ENCODE data around the gene ZNF786. TPM values are rescaled to one million over a fixed set of nuclear protein-coding genes. Genes with fewer than 3 reads are reported as not detected.
"Not testable (repeated sequence)": the region's sequence is repeated elsewhere in the genome, so short reads cannot be mapped to it uniquely, and the experiment has no call there.

The ZNF786 gene
- total RNA-seq, 1 donor from 2014 or later, result 6.3 TPM

DNA sequence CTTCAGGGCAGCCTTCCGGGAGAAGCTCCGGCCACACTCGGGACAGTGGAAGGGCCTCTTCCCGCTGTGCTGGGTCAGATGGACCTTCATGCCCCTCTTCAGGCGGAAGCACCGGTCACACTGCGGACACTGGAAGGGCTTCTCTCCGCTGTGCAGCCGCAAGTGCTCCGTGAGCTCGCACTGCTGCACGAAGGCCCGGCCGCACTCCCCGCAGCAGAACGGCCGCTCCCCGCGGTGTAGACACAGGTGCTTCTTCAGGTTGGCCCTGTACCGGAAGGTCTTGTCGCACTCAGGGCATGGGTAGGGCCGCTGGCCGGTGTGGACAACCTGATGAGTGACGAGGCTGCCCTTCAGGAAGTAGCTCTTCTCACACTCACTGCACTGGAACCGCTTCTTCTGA is 14.2 kb upstream of the ZNF786 start:
- Histone ChIP-seq H3K9ac (ENCODE audit: low read depth in 1 of 3, low read length in 3 of 3) (no peak overlapping the region), H3K27ac (ENCODE audit: low read depth, low read length) (no peak overlapping the region), H3K27me3 (ENCODE audit: control insufficient read depth in 3 of 3, insufficient read depth in 3 of 3, low read length in 3 of 3) (no peaks in the 10 kb centered on the region), H3K9me3 (ENCODE audit: control insufficient read depth in 3 of 3, low read length in 3 of 3) (no peaks in the 10 kb centered on the region), H3K4me1 (ENCODE audit: control insufficient read depth in 3 of 3, insufficient read depth in 3 of 3, low read length in 3 of 3) (no peaks in the 10 kb centered on the region), H3K36me3 (ENCODE audit: control insufficient read depth in 3 of 3, insufficient read depth in 3 of 3, low read length in 3 of 3) (peaks cover 5 to 18% (median 9%) of the 10 kb centered on the region in 3 donors), H3K4me3 (ENCODE audit: low read length in 3 of 3) (no peak overlapping the region)

DNA sequence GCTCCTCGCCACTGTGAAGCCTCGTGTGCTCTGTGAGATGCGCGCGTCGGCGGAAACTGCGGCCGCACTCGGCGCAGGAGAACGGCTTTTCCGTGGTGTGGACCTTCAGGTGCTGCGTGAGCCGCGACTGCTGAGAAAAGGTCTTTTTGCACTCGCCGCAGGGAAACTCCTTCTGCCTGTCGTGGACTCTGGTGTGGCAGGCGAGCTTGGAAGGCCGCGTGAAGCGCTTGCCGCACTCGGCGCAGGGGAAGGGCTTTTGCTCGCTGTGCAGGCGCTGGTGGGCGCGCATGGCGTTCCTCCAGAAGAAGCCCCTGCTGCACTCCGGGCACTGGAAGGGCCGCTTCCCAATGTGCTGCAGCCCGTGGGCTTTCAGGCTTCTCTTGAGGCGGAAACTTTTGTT is 13.7 kb upstream of the ZNF786 start:
- Histone ChIP-seq H3K9me3 (ENCODE audit: control insufficient read depth in 3 of 3, low read length in 3 of 3) (no peaks in the 10 kb centered on the region), H3K27ac (ENCODE audit: low read depth, low read length) (no peak overlapping the region), H3K27me3 (ENCODE audit: control insufficient read depth in 3 of 3, insufficient read depth in 3 of 3, low read length in 3 of 3) (no peaks in the 10 kb centered on the region), H3K4me3 (ENCODE audit: low read length in 3 of 3) (no peak overlapping the region), H3K9ac (ENCODE audit: low read depth in 1 of 3, low read length in 3 of 3) (no peak overlapping the region), H3K4me1 (ENCODE audit: control insufficient read depth in 3 of 3, insufficient read depth in 3 of 3, low read length in 3 of 3) (no peaks in the 10 kb centered on the region), H3K36me3 (ENCODE audit: control insufficient read depth in 3 of 3, insufficient read depth in 3 of 3, low read length in 3 of 3) (peaks cover 5 to 18% (median 9%) of the 10 kb centered on the region in 3 donors)

DNA sequence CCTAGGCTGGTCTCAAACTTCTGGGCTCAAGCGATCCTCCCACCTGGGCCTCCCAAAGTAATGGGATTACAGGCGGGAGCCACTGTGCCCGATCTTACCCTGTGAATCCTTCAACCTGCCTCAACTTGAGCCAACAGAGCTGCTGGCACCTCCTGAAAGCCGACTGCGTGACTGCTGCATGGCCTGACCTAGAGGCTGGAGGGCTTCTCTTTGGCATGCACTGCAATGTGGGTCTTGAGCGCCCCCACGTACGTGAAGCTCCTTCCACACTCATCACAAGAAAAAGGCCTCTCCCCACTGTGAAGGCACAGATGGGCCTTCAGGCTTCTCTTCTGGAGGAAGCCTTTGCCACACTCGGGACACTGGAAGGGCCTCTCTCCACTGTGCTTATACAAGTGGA is 12.9 kb upstream of the ZNF786 start:
- Histone ChIP-seq H3K27me3 (ENCODE audit: control insufficient read depth in 3 of 3, insufficient read depth in 3 of 3, low read length in 3 of 3) (no peaks in the 10 kb centered on the region), H3K27ac (ENCODE audit: low read depth, low read length) (no peak overlapping the region), H3K4me1 (ENCODE audit: control insufficient read depth in 3 of 3, insufficient read depth in 3 of 3, low read length in 3 of 3) (no peaks in the 10 kb centered on the region), H3K9ac (ENCODE audit: low read depth in 1 of 3, low read length in 3 of 3) (no peak overlapping the region), H3K9me3 (ENCODE audit: control insufficient read depth in 3 of 3, low read length in 3 of 3) (no peaks in the 10 kb centered on the region), H3K4me3 (ENCODE audit: low read length in 3 of 3) (no peak overlapping the region), H3K36me3 (ENCODE audit: control insufficient read depth in 3 of 3, insufficient read depth in 3 of 3, low read length in 3 of 3) (peaks cover 5 to 18% (median 9%) of the 10 kb centered on the region in 3 donors)

DNA sequence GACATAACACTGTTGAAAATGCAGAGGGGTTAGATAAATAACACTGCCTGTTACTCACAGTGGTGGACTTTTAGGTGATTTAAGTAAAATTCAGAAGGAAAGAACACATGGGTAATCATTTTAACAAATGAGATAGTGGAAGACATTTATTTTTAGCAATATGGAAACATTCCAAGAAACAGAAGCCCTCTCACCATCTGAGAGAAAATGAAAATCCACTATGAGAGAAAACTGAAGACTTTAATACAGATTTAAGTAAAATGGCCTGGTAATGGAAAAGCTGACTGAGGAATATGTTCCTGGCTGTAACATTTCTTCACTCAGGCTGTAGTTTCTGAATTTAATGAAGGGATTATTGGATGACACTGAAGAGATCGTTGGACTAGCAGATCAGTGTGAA is 12.1 kb upstream of the ZNF786 start:
- H3K27me3 ChIP-seq (ENCODE audit: control insufficient read depth in 3 of 3, insufficient read depth in 3 of 3, low read length in 3 of 3), result no peaks in the 10 kb centered on the region

DNA sequence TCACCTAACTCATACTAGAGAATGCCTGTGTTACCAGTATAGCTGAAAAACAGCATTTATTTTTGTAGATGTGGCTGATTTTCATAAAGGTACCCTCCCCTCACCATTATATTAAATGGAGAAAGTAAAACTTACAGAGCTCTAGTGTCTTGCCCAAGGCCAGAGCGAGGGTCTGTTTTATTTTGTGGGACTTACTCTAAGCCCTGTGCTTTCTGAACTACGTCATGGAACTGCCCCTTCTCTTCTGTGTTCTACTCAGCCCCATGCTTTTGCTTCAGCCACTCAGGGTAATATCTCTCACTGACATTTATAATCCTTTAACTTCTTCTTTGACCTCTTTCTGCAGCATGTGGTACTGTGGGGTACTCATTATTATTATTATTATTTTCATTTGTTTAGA is 10.3 kb upstream of the ZNF786 start:
- Histone ChIP-seq H3K9me3 (ENCODE audit: control insufficient read depth in 3 of 3, low read length in 3 of 3) (no peaks in the 10 kb centered on the region), H3K4me1 (ENCODE audit: control insufficient read depth in 3 of 3, insufficient read depth in 3 of 3, low read length in 3 of 3) (no peaks in the 10 kb centered on the region), H3K27me3 (ENCODE audit: control insufficient read depth in 3 of 3, insufficient read depth in 3 of 3, low read length in 3 of 3) (no peaks in the 10 kb centered on the region), H3K9ac (ENCODE audit: low read depth in 1 of 3, low read length in 3 of 3) (no peak overlapping the region), H3K4me3 (ENCODE audit: low read length in 3 of 3) (no peak overlapping the region), H3K36me3 (ENCODE audit: control insufficient read depth in 3 of 3, insufficient read depth in 3 of 3, low read length in 3 of 3) (peaks cover 5 to 18% (median 9%) of the 10 kb centered on the region in 3 donors), H3K27ac (ENCODE audit: low read depth, low read length) (no peak overlapping the region)

More for the DNA sequence above, 12.1 kb upstream of the ZNF786 start:
- H3K9ac ChIP-seq (ENCODE audit: low read depth in 1 of 3, low read length in 3 of 3), result no peak overlapping the region
- peaks cover 5 to 18% (median 9%) of the 10 kb centered on the region in 3 donors for H3K36me3 ChIP-seq (ENCODE audit: control insufficient read depth in 3 of 3, insufficient read depth in 3 of 3, low read length in 3 of 3)
- H3K4me1 ChIP-seq (ENCODE audit: control insufficient read depth in 3 of 3, insufficient read depth in 3 of 3, low read length in 3 of 3), result no peaks in the 10 kb centered on the region
- H3K9me3 ChIP-seq (ENCODE audit: control insufficient read depth in 3 of 3, low read length in 3 of 3), result no peaks in the 10 kb centered on the region
- H3K4me3 ChIP-seq (ENCODE audit: low read length in 3 of 3), result no peak overlapping the region
- H3K27ac ChIP-seq (ENCODE audit: low read depth, low read length), result no peak overlapping the region

DNA sequence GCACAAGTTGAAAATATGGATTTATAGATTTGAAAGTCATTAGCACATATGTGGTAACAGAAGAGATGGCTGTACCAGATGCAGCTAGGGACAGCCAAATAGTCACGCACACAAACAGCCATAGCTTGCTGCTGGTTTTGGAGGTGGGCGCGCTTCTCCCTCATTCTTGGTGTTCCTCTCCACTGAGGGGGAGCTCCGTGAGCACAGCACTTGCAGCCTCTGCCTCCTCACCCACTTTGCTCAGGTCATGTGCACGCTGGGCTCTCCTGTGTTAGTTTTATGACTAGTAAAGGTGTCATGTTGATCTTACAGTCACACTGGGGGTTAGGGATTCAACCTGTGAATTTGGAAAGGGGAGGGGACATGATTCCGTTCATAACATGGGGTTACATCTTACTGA is 8.5 kb upstream of the ZNF786 start:
- Histone ChIP-seq H3K4me1 (ENCODE audit: control insufficient read depth in 3 of 3, insufficient read depth in 3 of 3, low read length in 3 of 3) (no peaks in the 10 kb centered on the region), H3K4me3 (ENCODE audit: low read length in 3 of 3) (no peak overlapping the region), H3K27ac (ENCODE audit: low read depth, low read length) (no peak overlapping the region), H3K9ac (ENCODE audit: low read depth in 1 of 3, low read length in 3 of 3) (no peak overlapping the region), H3K36me3 (ENCODE audit: control insufficient read depth in 3 of 3, insufficient read depth in 3 of 3, low read length in 3 of 3) (peaks cover 3 to 6% (median 5%) of the 10 kb centered on the region in 3 donors), H3K9me3 (ENCODE audit: control insufficient read depth in 3 of 3, low read length in 3 of 3) (no peaks in the 10 kb centered on the region), H3K27me3 (ENCODE audit: control insufficient read depth in 3 of 3, insufficient read depth in 3 of 3, low read length in 3 of 3) (no peaks in the 10 kb centered on the region)

DNA sequence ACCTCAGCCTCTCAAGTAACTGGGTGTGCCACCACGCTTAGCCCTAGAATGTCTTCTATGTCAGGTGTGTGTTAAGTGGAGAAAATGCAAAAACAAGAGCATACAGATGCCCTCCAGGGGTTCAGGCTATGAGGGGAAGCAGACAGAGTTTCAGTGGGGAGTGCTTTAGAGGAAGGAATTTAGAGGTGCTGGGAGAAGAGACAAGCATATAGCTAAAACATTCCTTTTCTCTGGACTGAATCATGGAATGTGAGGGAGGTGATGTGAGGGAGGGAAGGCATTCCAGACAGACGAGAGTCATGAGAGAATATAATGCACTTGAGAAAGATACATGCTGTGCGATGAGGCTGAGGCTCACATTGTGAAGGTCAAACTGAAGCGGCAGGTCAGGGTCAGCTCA is 6.6 kb upstream of the ZNF786 start:
- no peaks in the 10 kb centered on the region for H3K9me3 ChIP-seq (ENCODE audit: control insufficient read depth in 3 of 3, low read length in 3 of 3)
- H3K4me3 ChIP-seq (ENCODE audit: low read length in 3 of 3), result no peak overlapping the region
- no peak overlapping the region for H3K9ac ChIP-seq (ENCODE audit: low read depth in 1 of 3, low read length in 3 of 3)
- H3K27ac ChIP-seq (ENCODE audit: low read depth, low read length), result no peak overlapping the region
- no peaks in the 10 kb centered on the region for H3K4me1 ChIP-seq (ENCODE audit: control insufficient read depth in 3 of 3, insufficient read depth in 3 of 3, low read length in 3 of 3)
- no peaks in the 10 kb centered on the region for H3K36me3 ChIP-seq (ENCODE audit: control insufficient read depth in 3 of 3, insufficient read depth in 3 of 3, low read length in 3 of 3)
- no peaks in the 10 kb centered on the region for H3K27me3 ChIP-seq (ENCODE audit: control insufficient read depth in 3 of 3, insufficient read depth in 3 of 3, low read length in 3 of 3)

DNA sequence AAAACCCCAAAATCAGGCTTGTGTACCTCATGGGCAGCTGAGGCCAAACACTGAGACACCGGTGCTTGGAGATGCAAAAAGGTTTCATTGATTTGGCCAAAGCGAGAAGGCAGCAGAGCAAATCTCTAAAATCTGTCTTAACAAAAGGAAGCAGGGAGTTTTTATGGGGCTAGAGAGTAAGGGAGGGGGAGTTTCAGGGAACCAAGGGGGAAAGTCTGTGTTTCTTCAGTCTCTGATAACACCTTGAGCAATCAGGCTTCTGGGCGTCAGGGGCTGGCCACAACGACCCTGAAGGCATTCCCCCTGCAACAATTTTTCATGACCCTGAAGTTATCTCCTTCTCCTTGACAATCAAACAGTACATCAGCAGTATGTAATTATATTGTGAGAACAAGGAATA is 2.7 kb upstream of the ZNF786 start:
- no peaks in the 10 kb centered on the region for H3K36me3 ChIP-seq (ENCODE audit: control insufficient read depth in 3 of 3, insufficient read depth in 3 of 3, low read length in 3 of 3)
- peaks cover 0 to 3% (median 0%) of the 10 kb centered on the region in 3 donors for H3K4me1 ChIP-seq (ENCODE audit: control insufficient read depth in 3 of 3, insufficient read depth in 3 of 3, low read length in 3 of 3)
- H3K9ac ChIP-seq (ENCODE audit: low read depth in 1 of 3, low read length in 3 of 3), result no peak overlapping the region
- H3K9me3 ChIP-seq (ENCODE audit: control insufficient read depth in 3 of 3, low read length in 3 of 3), result no peaks in the 10 kb centered on the region
- no peaks in the 10 kb centered on the region for H3K27me3 ChIP-seq (ENCODE audit: control insufficient read depth in 3 of 3, insufficient read depth in 3 of 3, low read length in 3 of 3)
- H3K27ac ChIP-seq (ENCODE audit: low read depth, low read length), result no peak overlapping the region
- H3K4me3 ChIP-seq (ENCODE audit: low read length in 3 of 3), result no peak overlapping the region

DNA sequence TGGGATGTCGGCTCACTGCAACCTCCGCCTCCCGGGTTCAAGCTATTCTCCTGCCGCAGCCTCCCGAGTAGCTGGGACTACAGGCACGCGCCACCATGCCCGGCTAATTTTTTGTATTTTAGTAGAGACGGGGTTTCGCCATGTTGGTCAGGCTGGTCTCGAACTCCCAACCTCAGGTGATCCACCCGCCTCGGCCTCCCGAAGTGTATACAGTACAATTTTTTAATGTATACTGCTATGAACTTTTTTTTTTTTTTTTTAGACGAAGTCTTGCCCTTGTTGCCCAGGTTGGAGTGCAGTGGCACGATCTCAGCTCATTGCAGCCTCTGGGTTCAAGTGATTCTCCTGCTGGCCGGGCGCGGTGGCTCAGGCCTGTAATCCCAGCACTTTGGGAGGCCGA is 1.7 kb upstream of the ZNF786 start:
- H3K27me3 ChIP-seq (ENCODE audit: control insufficient read depth in 3 of 3, insufficient read depth in 3 of 3, low read length in 3 of 3); H3K4me1 ChIP-seq (ENCODE audit: control insufficient read depth in 3 of 3, insufficient read depth in 3 of 3, low read length in 3 of 3); H3K9ac ChIP-seq (ENCODE audit: low read depth in 1 of 3, low read length in 3 of 3); H3K36me3 ChIP-seq (ENCODE audit: control insufficient read depth in 3 of 3, insufficient read depth in 3 of 3, low read length in 3 of 3); H3K9me3 ChIP-seq (ENCODE audit: control insufficient read depth in 3 of 3, low read length in 3 of 3); H3K4me3 ChIP-seq (ENCODE audit: low read length in 3 of 3); H3K27ac ChIP-seq (ENCODE audit: low read depth, low read length): not testable (repeated sequence)

DNA sequence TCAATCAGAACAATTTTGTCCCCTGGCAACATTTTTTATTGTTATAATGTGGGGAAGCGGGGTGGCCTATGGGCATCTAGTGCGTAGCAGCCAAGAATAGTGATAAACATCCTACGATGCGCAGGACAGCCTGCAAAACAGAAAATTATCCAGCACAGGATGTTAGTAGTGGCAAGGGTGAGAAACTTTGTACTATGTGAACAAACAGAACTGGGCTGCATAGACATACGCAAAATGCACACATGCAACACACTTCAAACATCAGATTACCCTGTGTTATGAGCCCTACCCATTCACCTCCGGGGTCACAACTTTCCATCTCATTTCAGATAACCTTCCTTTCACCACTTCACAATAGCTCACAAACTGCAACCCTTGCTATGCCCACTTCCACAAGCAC is 3.1 kb downstream of the ZNF786 start:
- Histone ChIP-seq H3K4me3 (ENCODE audit: low read length in 3 of 3) (no peak overlapping the region), H3K36me3 (ENCODE audit: control insufficient read depth in 3 of 3, insufficient read depth in 3 of 3, low read length in 3 of 3) (peaks cover 0 to 4% (median 0%) of the 10 kb centered on the region in 3 donors), H3K9ac (ENCODE audit: low read depth in 1 of 3, low read length in 3 of 3) (no peak overlapping the region), H3K4me1 (ENCODE audit: control insufficient read depth in 3 of 3, insufficient read depth in 3 of 3, low read length in 3 of 3) (peaks cover 0 to 3% (median 0%) of the 10 kb centered on the region in 3 donors), H3K27ac (ENCODE audit: low read depth, low read length) (no peak overlapping the region), H3K27me3 (ENCODE audit: control insufficient read depth in 3 of 3, insufficient read depth in 3 of 3, low read length in 3 of 3) (no peaks in the 10 kb centered on the region), H3K9me3 (ENCODE audit: control insufficient read depth in 3 of 3, low read length in 3 of 3) (no peaks in the 10 kb centered on the region)

DNA sequence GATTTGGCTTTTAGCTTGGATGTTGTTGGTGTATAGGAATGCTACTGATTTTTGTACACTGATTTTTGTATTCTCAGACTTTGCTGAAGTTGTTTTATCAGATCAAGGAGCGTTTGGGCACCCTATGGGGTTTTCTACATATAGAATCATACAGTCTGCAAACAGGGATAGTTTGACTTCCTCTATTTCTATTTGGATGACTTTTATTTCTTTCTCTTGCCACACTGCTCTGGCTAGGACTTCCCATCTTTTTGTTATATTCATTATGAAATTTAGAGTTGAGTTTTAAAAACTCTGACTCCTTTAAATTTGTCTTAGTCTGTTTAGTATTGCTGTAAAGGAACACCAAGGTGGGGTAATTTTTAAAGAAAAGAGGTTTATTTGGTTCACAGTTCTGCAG is 4.7 kb downstream of the ZNF786 start:
- Histone ChIP-seq H3K9ac (ENCODE audit: low read depth in 1 of 3, low read length in 3 of 3) (no peak overlapping the region), H3K9me3 (ENCODE audit: control insufficient read depth in 3 of 3, low read length in 3 of 3) (no peaks in the 10 kb centered on the region), H3K4me1 (ENCODE audit: control insufficient read depth in 3 of 3, insufficient read depth in 3 of 3, low read length in 3 of 3) (peaks cover 0 to 3% (median 0%) of the 10 kb centered on the region in 3 donors), H3K36me3 (ENCODE audit: control insufficient read depth in 3 of 3, insufficient read depth in 3 of 3, low read length in 3 of 3) (peaks cover 0 to 4% (median 0%) of the 10 kb centered on the region in 3 donors), H3K27me3 (ENCODE audit: control insufficient read depth in 3 of 3, insufficient read depth in 3 of 3, low read length in 3 of 3) (no peaks in the 10 kb centered on the region), H3K4me3 (ENCODE audit: low read length in 3 of 3) (no peak overlapping the region), H3K27ac (ENCODE audit: low read depth, low read length) (no peak overlapping the region)

All from skeletal muscle tissue (tissue), 4 donors.